MM.1S (cell line): ENCODE results near the gene AKAP9.
"Not testable (repeated sequence)": the region's sequence is repeated elsewhere in the genome, so short reads cannot be mapped to it uniquely, and the experiment has no call there.

Experiments used
- EZH2 ChIP-seq: fragments of 300-600 bp; sonication (generic); optimal IDR thresholded peaks from 2 replicates; pipeline ENCODE3; 2017; ENCODE audit warnings: low read depth, mild to moderate bottlenecking, antibody characterized with exemption, low read length, mixed read lengths
- TF ChIP-seq, protein P1 (sequence below): fragments of 300-600 bp; sonication (generic); IDR thresholded peaks from 2 replicates; pipeline ENCODE4 v1.5.1; 2016; ENCODE audit warnings: antibody characterized with exemption, low read length, mixed read lengths

DNA sequence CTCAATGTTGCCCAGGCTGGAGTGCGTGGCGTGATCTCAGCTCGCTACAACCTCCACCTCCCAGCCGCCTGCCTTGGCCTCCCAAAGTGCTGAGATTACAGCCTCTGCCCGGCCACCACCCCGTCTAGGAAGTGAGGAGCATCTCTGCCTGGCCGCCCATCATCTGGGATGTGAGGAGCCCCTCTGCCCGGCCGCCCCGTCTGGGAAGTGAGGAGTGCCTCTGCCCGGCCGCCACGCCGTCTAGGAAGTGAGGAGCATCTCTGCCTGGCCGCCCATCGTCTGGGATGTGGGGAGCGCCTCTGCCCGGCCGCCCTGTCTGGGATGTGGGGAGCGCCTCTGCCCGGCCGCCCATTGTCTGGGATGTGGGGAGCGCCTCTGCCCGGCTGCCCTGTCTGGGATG, 86.0 kb downstream of the AKAP9 start:
- TF ChIP-seq, protein P1, sequence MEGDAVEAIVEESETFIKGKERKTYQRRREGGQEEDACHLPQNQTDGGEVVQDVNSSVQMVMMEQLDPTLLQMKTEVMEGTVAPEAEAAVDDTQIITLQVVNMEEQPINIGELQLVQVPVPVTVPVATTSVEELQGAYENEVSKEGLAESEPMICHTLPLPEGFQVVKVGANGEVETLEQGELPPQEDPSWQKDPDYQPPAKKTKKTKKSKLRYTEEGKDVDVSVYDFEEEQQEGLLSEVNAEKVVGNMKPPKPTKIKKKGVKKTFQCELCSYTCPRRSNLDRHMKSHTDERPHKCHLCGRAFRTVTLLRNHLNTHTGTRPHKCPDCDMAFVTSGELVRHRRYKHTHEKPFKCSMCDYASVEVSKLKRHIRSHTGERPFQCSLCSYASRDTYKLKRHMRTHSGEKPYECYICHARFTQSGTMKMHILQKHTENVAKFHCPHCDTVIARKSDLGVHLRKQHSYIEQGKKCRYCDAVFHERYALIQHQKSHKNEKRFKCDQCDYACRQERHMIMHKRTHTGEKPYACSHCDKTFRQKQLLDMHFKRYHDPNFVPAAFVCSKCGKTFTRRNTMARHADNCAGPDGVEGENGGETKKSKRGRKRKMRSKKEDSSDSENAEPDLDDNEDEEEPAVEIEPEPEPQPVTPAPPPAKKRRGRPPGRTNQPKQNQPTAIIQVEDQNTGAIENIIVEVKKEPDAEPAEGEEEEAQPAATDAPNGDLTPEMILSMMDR = not testable (repeated sequence)
- not testable (repeated sequence) for TF ChIP-seq EZH2
